HepG2 (cell line): ENCODE data around the gene TWNK. TPM values are rescaled to one million over a fixed set of nuclear protein-coding genes. Genes with fewer than 3 reads are reported as not detected.
A peak's percentile ranks its signal among the peaks of the same experiment; 100 is the strongest.

ENCODE experiments used
- GABPA ChIP-seq, 2 experiments: IDR thresholded peaks; 2 replicates each; pipeline ENCODE4 v1.6.1; 2011 to 2016; ENCODE audit warnings: low read depth in 2 of 2, low read length in 1 of 2, missing biosample characterization in 1 of 2, missing genetic modification characterization in 1 of 2
- HDAC6 ChIP-seq: fragments of 200-600 bp; sonication (generic); IDR thresholded peaks from 2 replicates; pipeline ENCODE4 v1.7.0; 2017; ENCODE audit warnings: mild to moderate bottlenecking, antibody characterized with exemption, low read length, low read depth
- HIC2 ChIP-seq: sonication (generic); formaldehyde crosslinking; IDR thresholded peaks from 2 replicates; pipeline ENCODE4 v1.9.0; 2022; ENCODE audit warnings: low read depth, missing genetic modification reagents
- HNRNPL ChIP-seq: fragments of 200-400 bp; formaldehyde crosslinking; IDR thresholded peaks from 2 replicates; pipeline ENCODE4 v1.6.1; 2017; ENCODE audit warnings: mild to moderate bottlenecking, low read depth, low read length
- HOXA5 ChIP-seq: sonication (generic); formaldehyde crosslinking; IDR thresholded peaks from 2 replicates; pipeline ENCODE4 v1.4.0; 2020; ENCODE audit warnings: missing genetic modification reagents
- HOXD1 ChIP-seq: sonication (generic); formaldehyde crosslinking; IDR thresholded peaks from 2 replicates; pipeline ENCODE4 v1.5.0; 2020; ENCODE audit warnings: missing genetic modification reagents
- KLF16 ChIP-seq, 2 experiments: sonication (generic) in 1 of 2; formaldehyde crosslinking in 1 of 2; IDR thresholded peaks; 2 replicates each; pipeline versions ENCODE4 v1.6.1 to v1.8.0; 2016 to 2023; ENCODE audit warnings: missing genetic modification reagents in 2 of 2, missing compliant biosample characterization in 1 of 2
- MBD4 ChIP-seq: IDR thresholded peaks from 2 replicates; pipeline ENCODE4 v1.6.1; 2012; ENCODE audit warnings: low read length, inconsistent platforms, borderline replicate concordance
- MEF2D ChIP-seq: sonication (generic); formaldehyde crosslinking; IDR thresholded peaks from 2 replicates; pipeline ENCODE4 v1.5.1; 2020; ENCODE audit warnings: mild to moderate bottlenecking, missing genetic modification reagents
- NFIB ChIP-seq: sonication (generic); formaldehyde crosslinking; IDR thresholded peaks from 2 replicates; pipeline ENCODE4 v1.9.0; 2021; ENCODE audit warnings: missing genetic modification reagents, mild to moderate bottlenecking, borderline replicate concordance
- SP4 ChIP-seq: sonication (generic); formaldehyde crosslinking; IDR thresholded peaks from 2 replicates; pipeline ENCODE4 v1.8.1; 2023; ENCODE audit warnings: mild to moderate bottlenecking, missing genetic modification reagents
- TCF7 ChIP-seq: sonication (generic); IDR thresholded peaks from 2 replicates; pipeline ENCODE4 v1.6.1; 2016; ENCODE audit warnings: antibody characterized with exemption, low read depth
- TOE1 ChIP-seq: sonication (generic); formaldehyde crosslinking; IDR thresholded peaks from 2 replicates; pipeline ENCODE4 v1.4.0; 2020; ENCODE audit warnings: mild to moderate bottlenecking, missing genetic modification reagents
- TP53 ChIP-seq: sonication (generic); formaldehyde crosslinking; conservative IDR thresholded peaks from 2 replicates; pipeline ENCODE4 v1.4.0; 2020; ENCODE audit warnings: missing genetic modification reagents
- ZNF101 ChIP-seq: sonication (generic); formaldehyde crosslinking; IDR thresholded peaks from 2 replicates; pipeline ENCODE4 v1.4.0; 2020; ENCODE audit warnings: mild to moderate bottlenecking, low read depth, missing genetic modification reagents, borderline replicate concordance
- ZNF333 ChIP-seq: sonication (generic); formaldehyde crosslinking; IDR thresholded peaks from 2 replicates; pipeline ENCODE4 v1.4.0; 2020; ENCODE audit warnings: mild to moderate bottlenecking, missing genetic modification reagents, borderline replicate concordance
- ZNF335 ChIP-seq: sonication (generic); formaldehyde crosslinking; IDR thresholded peaks from 2 replicates; pipeline ENCODE4 v1.4.0; 2020; ENCODE audit warnings: missing genetic modification reagents
- ZNF468 ChIP-seq: sonication (generic); formaldehyde crosslinking; IDR thresholded peaks from 2 replicates; pipeline ENCODE4 v1.8.0; 2022; ENCODE audit warnings: mild to moderate bottlenecking, moderate library complexity, missing genetic modification reagents
- ZNF510 ChIP-seq: sonication (generic); formaldehyde crosslinking; IDR thresholded peaks from 2 replicates; pipeline ENCODE4 v1.4.0; 2020; ENCODE audit warnings: low read depth, mild to moderate bottlenecking, missing genetic modification reagents
- ZSCAN31 ChIP-seq: sonication (generic); formaldehyde crosslinking; IDR thresholded peaks from 2 replicates; pipeline ENCODE4 v1.5.0; 2020; ENCODE audit warnings: low read depth, mild to moderate bottlenecking, missing genetic modification reagents
- polyA plus RNA-seq, 8 experiments: library from polyadenylated mRNA; depleted of rRNA in 3 of 8; stranded (reverse) in 7 of 8; unstranded in 1 of 8; fragments of >200 nt; fragmentation: Illumina TruSeq in 4 of 8; extraction: Trizol in 4 of 8; gene quantifications; 2 replicates each; pipeline versions ENCODE4 v1.2.1 to v1.2.3, GENCODE V29; 2011 to 2016; ENCODE audit warnings: low read depth in 4 of 8, missing spikeins in 1 of 8, mixed read lengths in 1 of 8; ENCODE audit not compliant: insufficient read depth in 1 of 8
- total RNA-seq, 5 experiments: library from RNA; depleted of rRNA; stranded (reverse); fragments of >200 nt; fragmentation: Illumina TruSeq; extraction: Trizol; gene quantifications; 2 replicates each; pipeline ENCODE4 v1.2.3, GENCODE V29; 2016; ENCODE audit warnings: low read depth in 1 of 5
- TF ChIP-seq, protein P1 (sequence below): sonication (generic); formaldehyde crosslinking; IDR thresholded peaks from 2 replicates; pipeline ENCODE4 v1.4.0; 2020; ENCODE audit warnings: mild to moderate bottlenecking, low read depth, missing genetic modification reagents
- TF ChIP-seq, protein P2 (sequence below): IDR thresholded peaks from 2 replicates; pipeline ENCODE4 v1.6.1; 2016

TWNK gene
- total and polyA plus RNA-seq, 2 of the 13 experiments (the other 11 are each of a cell fraction or from before 2014, with no cell fraction given) = 10.7 to 16.5 TPM

GRCh38 chr10:100986952-100987684, at the start of gene TWNK, which contains the start of gene MRPL43 (continued):
- TF ChIP-seq, protein P1, sequence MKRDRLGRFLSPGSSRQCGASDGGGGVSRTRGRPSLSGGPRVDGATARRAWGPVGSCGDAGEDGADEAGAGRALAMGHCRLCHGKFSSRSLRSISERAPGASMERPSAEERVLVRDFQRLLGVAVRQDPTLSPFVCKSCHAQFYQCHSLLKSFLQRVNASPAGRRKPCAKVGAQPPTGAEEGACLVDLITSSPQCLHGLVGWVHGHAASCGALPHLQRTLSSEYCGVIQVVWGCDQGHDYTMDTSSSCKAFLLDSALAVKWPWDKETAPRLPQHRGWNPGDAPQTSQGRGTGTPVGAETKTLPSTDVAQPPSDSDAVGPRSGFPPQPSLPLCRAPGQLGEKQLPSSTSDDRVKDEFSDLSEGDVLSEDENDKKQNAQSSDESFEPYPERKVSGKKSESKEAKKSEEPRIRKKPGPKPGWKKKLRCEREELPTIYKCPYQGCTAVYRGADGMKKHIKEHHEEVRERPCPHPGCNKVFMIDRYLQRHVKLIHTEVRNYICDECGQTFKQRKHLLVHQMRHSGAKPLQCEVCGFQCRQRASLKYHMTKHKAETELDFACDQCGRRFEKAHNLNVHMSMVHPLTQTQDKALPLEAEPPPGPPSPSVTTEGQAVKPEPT (CRISPR knock-in tag) = no peak
- TF ChIP-seq KLF16 (CRISPR knock-in tag; IDR thresholded peaks at IDR 0.05) (peak in 1 of 2 experiments; percentile 66; a peak in 1 of 4 replicates), ZNF468 (CRISPR knock-in tag) (peak; percentile 69; the same call in 1 of the 2 replicates), TOE1 (CRISPR knock-in tag) (no peak), HNRNPL (no peak; the same call in 1 of the 2 replicates), HOXD1 (no peak), TP53 (CRISPR knock-in tag) (no peak), ZNF510 (CRISPR knock-in tag) (peak; percentile 77; the same call in 1 of the 2 replicates), HIC2 (0 out of 2 replicates have a peak, but pooled peaks have one; percentile 70), ZSCAN31 (CRISPR knock-in tag) (0 out of 2 replicates have a peak, but pooled peaks have one; percentile 46), ZNF335 (CRISPR knock-in tag) (no peak), MBD4 (0 out of 2 replicates have a peak, but pooled peaks have one; percentile 25), HOXA5 (CRISPR knock-in tag) (peak; percentile 69), SP4 (CRISPR knock-in tag) (peak; percentile 86), ZNF333 (no peak), ZNF101 (no peak), TCF7 (no peak), MEF2D (CRISPR knock-in tag) (peak; percentile 57; the same call in 1 of the 2 replicates), GABPA (IDR thresholded peaks at IDR 0.05; ENCODE audit: low read depth, low read length) (peak; percentile 95), GABPA (CRISPR knock-in tag; IDR thresholded peaks at IDR 0.05; ENCODE audit: low read depth) (peak; percentile 100), HDAC6 (no peak), NFIB (CRISPR knock-in tag) (no peak)
- TF ChIP-seq, protein P2, sequence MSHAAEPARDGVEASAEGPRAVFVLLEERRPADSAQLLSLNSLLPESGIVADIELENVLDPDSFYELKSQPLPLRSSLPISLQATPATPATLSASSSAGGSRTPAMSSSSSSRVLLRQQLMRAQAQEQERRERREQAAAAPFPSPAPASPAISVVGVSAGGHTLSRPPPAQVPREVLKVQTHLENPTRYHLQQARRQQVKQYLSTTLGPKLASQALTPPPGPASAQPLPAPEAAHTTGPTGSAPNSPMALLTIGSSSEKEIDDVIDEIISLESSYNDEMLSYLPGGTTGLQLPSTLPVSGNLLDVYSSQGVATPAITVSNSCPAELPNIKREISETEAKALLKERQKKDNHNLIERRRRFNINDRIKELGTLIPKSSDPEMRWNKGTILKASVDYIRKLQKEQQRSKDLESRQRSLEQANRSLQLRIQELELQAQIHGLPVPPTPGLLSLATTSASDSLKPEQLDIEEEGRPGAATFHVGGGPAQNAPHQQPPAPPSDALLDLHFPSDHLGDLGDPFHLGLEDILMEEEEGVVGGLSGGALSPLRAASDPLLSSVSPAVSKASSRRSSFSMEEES (CRISPR knock-in tag) = no peak; the same call in none of the 2 replicates
